ENCODE measurements around the gene TPSB2. TPM values are rescaled to one million over a fixed set of nuclear protein-coding genes. Genes with fewer than 3 reads are reported as not detected.

The TPSB2 gene
- total RNA-seq, 1 experiment from 2014 or later: not detected

DNA sequence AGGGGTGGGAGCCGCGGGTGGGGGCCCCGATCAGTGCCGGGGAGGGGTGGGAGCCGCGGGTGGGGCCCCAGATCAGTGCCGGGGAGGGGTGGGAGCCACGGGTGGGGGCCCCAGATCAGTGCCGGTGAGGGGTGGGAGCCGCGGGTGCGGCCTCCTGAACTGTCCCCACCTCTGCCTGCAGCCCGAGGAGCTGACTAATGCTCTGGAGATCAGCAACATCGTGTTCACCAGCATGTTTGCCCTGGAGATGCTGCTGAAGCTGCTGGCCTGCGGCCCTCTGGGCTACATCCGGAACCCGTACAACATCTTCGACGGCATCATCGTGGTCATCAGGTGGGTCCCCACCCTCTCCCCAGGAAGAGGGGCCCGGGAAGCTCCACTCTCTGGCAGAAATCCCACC, 25.1 kb downstream of the TPSB2 start:
- Histone ChIP-seq H3K36me3 (ENCODE audit: control insufficient read depth in 1 of 2, insufficient read depth in 2 of 2, low read length in 2 of 2) (no peaks in the 10 kb centered on the region), H3K9me2 (ENCODE audit: insufficient read depth) (no peaks in the 10 kb centered on the region), H3K9me3 (ENCODE audit: control insufficient read depth in 1 of 2, insufficient read depth in 1 of 2, low read depth in 1 of 2, low read length in 2 of 2) (no peaks in the 10 kb centered on the region), H3K27ac (ENCODE audit: low read depth, low read length) (no peak overlapping the region), H3K4me1 (ENCODE audit: control insufficient read depth in 1 of 2, insufficient read depth in 2 of 2, low read length in 2 of 2) (no peaks in the 10 kb centered on the region), H3K79me2 (ENCODE audit: insufficient read depth, low read length) (no peaks in the 10 kb centered on the region), H3K4me3 (replicated peaks in 1 of 2; ENCODE audit: low read depth in 1 of 2, low read length in 2 of 2) (no peak overlapping the region), H3K9ac (ENCODE audit: low read length) (no peak overlapping the region), H3K27me3 (ENCODE audit: insufficient read depth, low read length) (no peaks in the 10 kb centered on the region), H3K4me2 (ENCODE audit: low read length) (no peak overlapping the region), H4K20me1 (ENCODE audit: insufficient read depth) (no peaks in the 10 kb centered on the region), H2AFZ (ENCODE audit: low read depth, low read length, poor library complexity, severe bottlenecking) (no peak overlapping the region)
- POLR2A ChIA-PET: no interaction called here
- no peak for ATAC-seq
- intact Hi-C loops (cut with micrococcal nuclease): no loop called here
- TF ChIP-seq, protein P1, sequence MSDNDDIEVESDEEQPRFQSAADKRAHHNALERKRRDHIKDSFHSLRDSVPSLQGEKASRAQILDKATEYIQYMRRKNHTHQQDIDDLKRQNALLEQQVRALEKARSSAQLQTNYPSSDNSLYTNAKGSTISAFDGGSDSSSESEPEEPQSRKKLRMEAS (IDR thresholded peaks at IDR 0.05): no peak
- TF ChIP-seq CTCF (IDR thresholded peaks at IDR 0.05 in 2 of 3, conservative IDR thresholded peaks at IDR 0.05 in 1 of 3; ENCODE audit: borderline replicate concordance in 1 of 3, insufficient read depth in 1 of 3, low read depth in 2 of 3, low read length in 2 of 3) (no peak), EZH2 (IDR thresholded peaks at IDR 0.05) (no peak), ZNF274 (IDR thresholded peaks at IDR 0.05; ENCODE audit: low read depth, low read length) (no peak), TCF7L2 (IDR thresholded peaks at IDR 0.05; ENCODE audit: borderline replicate concordance, extremely low read depth, insufficient read depth, insufficient read length) (no peak), ZFX (IDR thresholded peaks at IDR 0.05) (no peak), FOSL1 (IDR thresholded peaks at IDR 0.05; ENCODE audit: low read depth) (no peak), ZBTB33 (IDR thresholded peaks at IDR 0.05; ENCODE audit: extremely low read depth, insufficient replicate concordance, low read length) (no peak), SRF (IDR thresholded peaks at IDR 0.05; ENCODE audit: low read depth) (no peak), EGR1 (IDR thresholded peaks at IDR 0.05; ENCODE audit: low read depth) (no peak)
- TF ChIP-seq, protein P2, sequence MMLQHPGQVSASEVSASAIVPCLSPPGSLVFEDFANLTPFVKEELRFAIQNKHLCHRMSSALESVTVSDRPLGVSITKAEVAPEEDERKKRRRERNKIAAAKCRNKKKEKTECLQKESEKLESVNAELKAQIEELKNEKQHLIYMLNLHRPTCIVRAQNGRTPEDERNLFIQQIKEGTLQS (IDR thresholded peaks at IDR 0.05): no peak
- RAD21 ChIA-PET (ENCODE audit: low non-redundant PET in 1 of 2, low total read pairs in 2 of 2, uncharacterized antibody in 2 of 2, unreplicated experiment in 2 of 2): no interaction called here
- no TSS peak for BruUV-seq (replicated peaks)
- DNase-seq (ENCODE audit: low read depth, low spot score): no peak
- CTCF ChIA-PET: no interaction called here
